ENCODE measurements around the gene FCF1. TPM values are rescaled to one million over a fixed set of nuclear protein-coding genes. Genes with fewer than 3 reads are reported as not detected.
A peak's percentile ranks its signal among the peaks of the same experiment; 100 is the strongest.

Gene FCF1
- total and polyA plus RNA-seq, 9 of the 15 experiments (the other 6 are each of a cell fraction or from before 2014, with no cell fraction given), result 6.8 to 91.9 (median 40.0) TPM

DNA sequence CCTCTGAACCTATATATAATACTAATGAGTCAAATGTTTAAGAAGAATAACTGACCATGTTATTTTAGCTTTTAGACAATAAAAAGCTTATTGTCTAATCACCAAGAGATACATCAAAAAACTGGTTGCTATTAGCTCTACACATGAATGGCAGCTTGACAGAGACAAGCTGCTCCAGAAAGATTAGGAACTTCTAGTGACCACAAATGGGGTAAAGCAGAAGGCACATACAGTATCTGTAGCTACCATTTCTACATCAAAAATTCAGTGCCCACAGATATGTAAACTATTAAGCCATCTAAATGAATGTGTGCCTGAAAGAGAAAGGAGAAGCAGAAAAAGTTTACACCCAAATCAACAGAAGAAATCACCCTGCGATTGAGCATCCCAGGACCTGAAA lies 2.5 kb upstream of the FCF1 start (continued):
- TF ChIP-seq, protein P1, sequence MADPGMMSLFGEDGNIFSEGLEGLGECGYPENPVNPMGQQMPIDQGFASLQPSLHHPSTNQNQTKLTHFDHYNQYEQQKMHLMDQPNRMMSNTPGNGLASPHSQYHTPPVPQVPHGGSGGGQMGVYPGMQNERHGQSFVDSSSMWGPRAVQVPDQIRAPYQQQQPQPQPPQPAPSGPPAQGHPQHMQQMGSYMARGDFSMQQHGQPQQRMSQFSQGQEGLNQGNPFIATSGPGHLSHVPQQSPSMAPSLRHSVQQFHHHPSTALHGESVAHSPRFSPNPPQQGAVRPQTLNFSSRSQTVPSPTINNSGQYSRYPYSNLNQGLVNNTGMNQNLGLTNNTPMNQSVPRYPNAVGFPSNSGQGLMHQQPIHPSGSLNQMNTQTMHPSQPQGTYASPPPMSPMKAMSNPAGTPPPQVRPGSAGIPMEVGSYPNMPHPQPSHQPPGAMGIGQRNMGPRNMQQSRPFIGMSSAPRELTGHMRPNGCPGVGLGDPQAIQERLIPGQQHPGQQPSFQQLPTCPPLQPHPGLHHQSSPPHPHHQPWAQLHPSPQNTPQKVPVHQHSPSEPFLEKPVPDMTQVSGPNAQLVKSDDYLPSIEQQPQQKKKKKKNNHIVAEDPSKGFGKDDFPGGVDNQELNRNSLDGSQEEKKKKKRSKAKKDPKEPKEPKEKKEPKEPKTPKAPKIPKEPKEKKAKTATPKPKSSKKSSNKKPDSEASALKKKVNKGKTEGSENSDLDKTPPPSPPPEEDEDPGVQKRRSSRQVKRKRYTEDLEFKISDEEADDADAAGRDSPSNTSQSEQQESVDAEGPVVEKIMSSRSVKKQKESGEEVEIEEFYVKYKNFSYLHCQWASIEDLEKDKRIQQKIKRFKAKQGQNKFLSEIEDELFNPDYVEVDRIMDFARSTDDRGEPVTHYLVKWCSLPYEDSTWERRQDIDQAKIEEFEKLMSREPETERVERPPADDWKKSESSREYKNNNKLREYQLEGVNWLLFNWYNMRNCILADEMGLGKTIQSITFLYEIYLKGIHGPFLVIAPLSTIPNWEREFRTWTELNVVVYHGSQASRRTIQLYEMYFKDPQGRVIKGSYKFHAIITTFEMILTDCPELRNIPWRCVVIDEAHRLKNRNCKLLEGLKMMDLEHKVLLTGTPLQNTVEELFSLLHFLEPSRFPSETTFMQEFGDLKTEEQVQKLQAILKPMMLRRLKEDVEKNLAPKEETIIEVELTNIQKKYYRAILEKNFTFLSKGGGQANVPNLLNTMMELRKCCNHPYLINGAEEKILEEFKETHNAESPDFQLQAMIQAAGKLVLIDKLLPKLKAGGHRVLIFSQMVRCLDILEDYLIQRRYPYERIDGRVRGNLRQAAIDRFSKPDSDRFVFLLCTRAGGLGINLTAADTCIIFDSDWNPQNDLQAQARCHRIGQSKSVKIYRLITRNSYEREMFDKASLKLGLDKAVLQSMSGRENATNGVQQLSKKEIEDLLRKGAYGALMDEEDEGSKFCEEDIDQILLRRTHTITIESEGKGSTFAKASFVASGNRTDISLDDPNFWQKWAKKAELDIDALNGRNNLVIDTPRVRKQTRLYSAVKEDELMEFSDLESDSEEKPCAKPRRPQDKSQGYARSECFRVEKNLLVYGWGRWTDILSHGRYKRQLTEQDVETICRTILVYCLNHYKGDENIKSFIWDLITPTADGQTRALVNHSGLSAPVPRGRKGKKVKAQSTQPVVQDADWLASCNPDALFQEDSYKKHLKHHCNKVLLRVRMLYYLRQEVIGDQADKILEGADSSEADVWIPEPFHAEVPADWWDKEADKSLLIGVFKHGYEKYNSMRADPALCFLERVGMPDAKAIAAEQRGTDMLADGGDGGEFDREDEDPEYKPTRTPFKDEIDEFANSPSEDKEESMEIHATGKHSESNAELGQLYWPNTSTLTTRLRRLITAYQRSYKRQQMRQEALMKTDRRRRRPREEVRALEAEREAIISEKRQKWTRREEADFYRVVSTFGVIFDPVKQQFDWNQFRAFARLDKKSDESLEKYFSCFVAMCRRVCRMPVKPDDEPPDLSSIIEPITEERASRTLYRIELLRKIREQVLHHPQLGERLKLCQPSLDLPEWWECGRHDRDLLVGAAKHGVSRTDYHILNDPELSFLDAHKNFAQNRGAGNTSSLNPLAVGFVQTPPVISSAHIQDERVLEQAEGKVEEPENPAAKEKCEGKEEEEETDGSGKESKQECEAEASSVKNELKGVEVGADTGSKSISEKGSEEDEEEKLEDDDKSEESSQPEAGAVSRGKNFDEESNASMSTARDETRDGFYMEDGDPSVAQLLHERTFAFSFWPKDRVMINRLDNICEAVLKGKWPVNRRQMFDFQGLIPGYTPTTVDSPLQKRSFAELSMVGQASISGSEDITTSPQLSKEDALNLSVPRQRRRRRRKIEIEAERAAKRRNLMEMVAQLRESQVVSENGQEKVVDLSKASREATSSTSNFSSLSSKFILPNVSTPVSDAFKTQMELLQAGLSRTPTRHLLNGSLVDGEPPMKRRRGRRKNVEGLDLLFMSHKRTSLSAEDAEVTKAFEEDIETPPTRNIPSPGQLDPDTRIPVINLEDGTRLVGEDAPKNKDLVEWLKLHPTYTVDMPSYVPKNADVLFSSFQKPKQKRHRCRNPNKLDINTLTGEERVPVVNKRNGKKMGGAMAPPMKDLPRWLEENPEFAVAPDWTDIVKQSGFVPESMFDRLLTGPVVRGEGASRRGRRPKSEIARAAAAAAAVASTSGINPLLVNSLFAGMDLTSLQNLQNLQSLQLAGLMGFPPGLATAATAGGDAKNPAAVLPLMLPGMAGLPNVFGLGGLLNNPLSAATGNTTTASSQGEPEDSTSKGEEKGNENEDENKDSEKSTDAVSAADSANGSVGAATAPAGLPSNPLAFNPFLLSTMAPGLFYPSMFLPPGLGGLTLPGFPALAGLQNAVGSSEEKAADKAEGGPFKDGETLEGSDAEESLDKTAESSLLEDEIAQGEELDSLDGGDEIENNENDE (IDR thresholded peaks at IDR 0.05; ENCODE audit: low read depth, low read length), result no peak
- TF ChIP-seq TRIM24 (IDR thresholded peaks at IDR 0.05) (peak in 1 of 2 experiments; percentile 44; a peak in 1 of 4 replicates), YBX1 (IDR thresholded peaks at IDR 0.05) (no peak), POLR2G (IDR thresholded peaks at IDR 0.05; ENCODE audit: low read depth, low read length) (no peak), TBL1XR1 (IDR thresholded peaks at IDR 0.05; ENCODE audit: low read length in 2 of 2) (no peak), PHF21A (IDR thresholded peaks at IDR 0.05; ENCODE audit: borderline replicate concordance, low read depth) (no peak), MBD2 (IDR thresholded peaks at IDR 0.05; ENCODE audit: borderline replicate concordance, low read depth) (no peak), JUN (IDR thresholded peaks at IDR 0.05; ENCODE audit: borderline replicate concordance, low read depth, low read length) (no peak), JUN (CRISPR knock-in tag; IDR thresholded peaks at IDR 0.05; ENCODE audit: borderline replicate concordance) (no peak), CREB1 (IDR thresholded peaks at IDR 0.05) (0 out of 2 replicates have a peak, but pooled peaks have one; percentile 27), CREB1 (CRISPR knock-in tag; IDR thresholded peaks at IDR 0.05) (no peak), PML (IDR thresholded peaks at IDR 0.05; ENCODE audit: low read length) (peak; percentile 80), FOXK2 (conservative IDR thresholded peaks at IDR 0.05 in 1 of 2, IDR thresholded peaks at IDR 0.05 in 1 of 2; ENCODE audit: low read depth in 2 of 2) (no peak), KDM2B (CRISPR knock-in tag; IDR thresholded peaks at IDR 0.05) (no peak), RBM17 (IDR thresholded peaks at IDR 0.05; ENCODE audit: borderline replicate concordance, low read depth, low read length) (no peak), SMARCE1 (IDR thresholded peaks at IDR 0.05) (peak; percentile 42; the same call in 1 of the 2 replicates), ZNF551 (CRISPR knock-in tag; IDR thresholded peaks at IDR 0.05) (no peak)
- TF ChIP-seq, protein P2, sequence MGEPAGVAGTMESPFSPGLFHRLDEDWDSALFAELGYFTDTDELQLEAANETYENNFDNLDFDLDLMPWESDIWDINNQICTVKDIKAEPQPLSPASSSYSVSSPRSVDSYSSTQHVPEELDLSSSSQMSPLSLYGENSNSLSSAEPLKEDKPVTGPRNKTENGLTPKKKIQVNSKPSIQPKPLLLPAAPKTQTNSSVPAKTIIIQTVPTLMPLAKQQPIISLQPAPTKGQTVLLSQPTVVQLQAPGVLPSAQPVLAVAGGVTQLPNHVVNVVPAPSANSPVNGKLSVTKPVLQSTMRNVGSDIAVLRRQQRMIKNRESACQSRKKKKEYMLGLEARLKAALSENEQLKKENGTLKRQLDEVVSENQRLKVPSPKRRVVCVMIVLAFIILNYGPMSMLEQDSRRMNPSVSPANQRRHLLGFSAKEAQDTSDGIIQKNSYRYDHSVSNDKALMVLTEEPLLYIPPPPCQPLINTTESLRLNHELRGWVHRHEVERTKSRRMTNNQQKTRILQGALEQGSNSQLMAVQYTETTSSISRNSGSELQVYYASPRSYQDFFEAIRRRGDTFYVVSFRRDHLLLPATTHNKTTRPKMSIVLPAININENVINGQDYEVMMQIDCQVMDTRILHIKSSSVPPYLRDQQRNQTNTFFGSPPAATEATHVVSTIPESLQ (CRISPR knock-in tag; IDR thresholded peaks at IDR 0.05), result no peak
